ENCODE measurements around the gene BBS1. TPM values are rescaled to one million over a fixed set of nuclear protein-coding genes. Genes with fewer than 3 reads are reported as not detected.

Gene BBS1
- total and polyA plus RNA-seq, 4 donors = 4.2 to 18.5 (median 8.6) TPM

- H3K27ac ChIP-seq (ENCODE audit: low read depth in 1 of 2, low read length in 2 of 2) = no peak overlapping the region
- no peak overlapping the region for H3K9ac ChIP-seq (ENCODE audit: low read depth in 1 of 2, low read length in 2 of 2)
- TF ChIP-seq RAD21 (IDR thresholded peaks at IDR 0.05) (no peak), YY1 (IDR thresholded peaks at IDR 0.05) (no peak), REST (IDR thresholded peaks at IDR 0.05) (no peak), FOXA1 (IDR thresholded peaks at IDR 0.05) (no peak), JUND (IDR thresholded peaks at IDR 0.05) (no peak), EGR1 (IDR thresholded peaks at IDR 0.05; ENCODE audit: low read depth in 2 of 2) (no peak), CTCF (IDR thresholded peaks at IDR 0.05; ENCODE audit: low read depth, low read length, missing input control) (no peak), TAF1 (conservative IDR thresholded peaks at IDR 0.05) (no peak), RXRA (IDR thresholded peaks at IDR 0.05) (no peak), HNF4A (conservative IDR thresholded peaks at IDR 0.05) (no peak), NR2F2 (IDR thresholded peaks at IDR 0.05) (no peak), FOXA2 (IDR thresholded peaks at IDR 0.05) (no peak), MAX (IDR thresholded peaks at IDR 0.05) (no peak), HNF4G (IDR thresholded peaks at IDR 0.05) (no peak)
- WGBS = 90% methylated on average over 5 of the region's 5 CpGs
- no peaks in the 10 kb centered on the region for H3K36me3 ChIP-seq (ENCODE audit: control insufficient read depth in 4 of 4, insufficient read depth in 3 of 4, low read depth in 1 of 4, low read length in 3 of 4)
- no peaks in the 10 kb centered on the region for H3K27me3 ChIP-seq (ENCODE audit: control insufficient read depth in 4 of 4, insufficient read depth in 4 of 4, low read length in 3 of 4)
- no peak overlapping the region for H3K4me3 ChIP-seq (ENCODE audit: low read depth in 1 of 3, low read length in 3 of 3)
- H3K9me3 ChIP-seq (ENCODE audit: control insufficient read depth in 4 of 4, low read length in 3 of 4) = no peaks in the 10 kb centered on the region
- no peak for DNase-seq (ENCODE audit: low spot score)
- H3K4me1 ChIP-seq (ENCODE audit: control insufficient read depth in 4 of 4, insufficient read depth in 4 of 4, low read length in 3 of 4) = peaks cover 0 to 3% (median 1%) of the 10 kb centered on the region in 4 donors
These were observed 44.2 kb downstream of the BBS1 start for GRCh38 chr11:66554602-66555001.

- no peaks in the 10 kb centered on the region for H3K27me3 ChIP-seq (ENCODE audit: control insufficient read depth in 4 of 4, insufficient read depth in 4 of 4, low read length in 3 of 4)
- no peak for DNase-seq (ENCODE audit: low spot score)
- 78% methylated on average over 3 of the region's 3 CpGs for WGBS
- H3K36me3 ChIP-seq (ENCODE audit: control insufficient read depth in 4 of 4, insufficient read depth in 3 of 4, low read depth in 1 of 4, low read length in 3 of 4) = no peaks in the 10 kb centered on the region
- no peaks in the 10 kb centered on the region for H3K9me3 ChIP-seq (ENCODE audit: control insufficient read depth in 4 of 4, low read length in 3 of 4)
- peaks cover 0 to 3% (median 1%) of the 10 kb centered on the region in 4 donors for H3K4me1 ChIP-seq (ENCODE audit: control insufficient read depth in 4 of 4, insufficient read depth in 4 of 4, low read length in 3 of 4)
- H3K27ac ChIP-seq (ENCODE audit: low read depth in 1 of 2, low read length in 2 of 2) = no peak overlapping the region
- no peak overlapping the region for H3K4me3 ChIP-seq (ENCODE audit: low read depth in 1 of 3, low read length in 3 of 3)
- H3K9ac ChIP-seq (ENCODE audit: low read depth in 1 of 2, low read length in 2 of 2) = no peak overlapping the region
- no peak for TF ChIP-seq ZBTB33 (IDR thresholded peaks at IDR 0.05)
- TF ChIP-seq HNF4G (IDR thresholded peaks at IDR 0.05) = no peak
- TF ChIP-seq GABPA (IDR thresholded peaks at IDR 0.05 in 1 of 2, conservative IDR thresholded peaks at IDR 0.05 in 1 of 2) = no peak
- no peak for TF ChIP-seq TAF1 (conservative IDR thresholded peaks at IDR 0.05)
- no peak for TF ChIP-seq CTCF (IDR thresholded peaks at IDR 0.05; ENCODE audit: low read depth, low read length, missing input control)
- no peak for TF ChIP-seq MAX (IDR thresholded peaks at IDR 0.05)
- no peak for TF ChIP-seq SP1 (IDR thresholded peaks at IDR 0.05)
- TF ChIP-seq FOXA1 (IDR thresholded peaks at IDR 0.05) = no peak
- TF ChIP-seq RXRA (IDR thresholded peaks at IDR 0.05) = no peak
- TF ChIP-seq FOXA2 (IDR thresholded peaks at IDR 0.05) = no peak
- no peak for TF ChIP-seq REST (IDR thresholded peaks at IDR 0.05)
- TF ChIP-seq NR2F2 (IDR thresholded peaks at IDR 0.05) = no peak
- no peak for TF ChIP-seq HNF4A (conservative IDR thresholded peaks at IDR 0.05)
- TF ChIP-seq RAD21 (IDR thresholded peaks at IDR 0.05) = no peak
These were observed 45.0 kb downstream of the BBS1 start for GRCh38 chr11:66555416-66555815.
